C4-2B (cell line): ENCODE results near the gene SPINDOC.
A peak's percentile ranks its signal among the peaks of the same experiment; 100 is the strongest.

Experiments used
- H3K27ac ChIP-seq: fragments of 450-650 bp; 2 replicates; pipeline ENCODE4 v1.5.1; 2017
- ZFX ChIP-seq: fragments of 450-650 bp; IDR thresholded peaks from 2 replicates; pipeline ENCODE4 v1.6.1; 2017
- TF ChIP-seq, protein P1 (sequence below): fragments of 450-650 bp; conservative IDR thresholded peaks from 2 replicates; pipeline ENCODE4 v1.5.1; 2017; ENCODE audit warnings: mild to moderate bottlenecking

Gene SPINDOC

GRCh38 chr11:63841554-63841953 is 28.3 kb downstream of the SPINDOC start:
- H3K27ac ChIP-seq, result peak overlapping the region; percentile 27
- TF ChIP-seq, protein P1, sequence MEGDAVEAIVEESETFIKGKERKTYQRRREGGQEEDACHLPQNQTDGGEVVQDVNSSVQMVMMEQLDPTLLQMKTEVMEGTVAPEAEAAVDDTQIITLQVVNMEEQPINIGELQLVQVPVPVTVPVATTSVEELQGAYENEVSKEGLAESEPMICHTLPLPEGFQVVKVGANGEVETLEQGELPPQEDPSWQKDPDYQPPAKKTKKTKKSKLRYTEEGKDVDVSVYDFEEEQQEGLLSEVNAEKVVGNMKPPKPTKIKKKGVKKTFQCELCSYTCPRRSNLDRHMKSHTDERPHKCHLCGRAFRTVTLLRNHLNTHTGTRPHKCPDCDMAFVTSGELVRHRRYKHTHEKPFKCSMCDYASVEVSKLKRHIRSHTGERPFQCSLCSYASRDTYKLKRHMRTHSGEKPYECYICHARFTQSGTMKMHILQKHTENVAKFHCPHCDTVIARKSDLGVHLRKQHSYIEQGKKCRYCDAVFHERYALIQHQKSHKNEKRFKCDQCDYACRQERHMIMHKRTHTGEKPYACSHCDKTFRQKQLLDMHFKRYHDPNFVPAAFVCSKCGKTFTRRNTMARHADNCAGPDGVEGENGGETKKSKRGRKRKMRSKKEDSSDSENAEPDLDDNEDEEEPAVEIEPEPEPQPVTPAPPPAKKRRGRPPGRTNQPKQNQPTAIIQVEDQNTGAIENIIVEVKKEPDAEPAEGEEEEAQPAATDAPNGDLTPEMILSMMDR, result no peak
- no peak for TF ChIP-seq ZFX

DNA sequence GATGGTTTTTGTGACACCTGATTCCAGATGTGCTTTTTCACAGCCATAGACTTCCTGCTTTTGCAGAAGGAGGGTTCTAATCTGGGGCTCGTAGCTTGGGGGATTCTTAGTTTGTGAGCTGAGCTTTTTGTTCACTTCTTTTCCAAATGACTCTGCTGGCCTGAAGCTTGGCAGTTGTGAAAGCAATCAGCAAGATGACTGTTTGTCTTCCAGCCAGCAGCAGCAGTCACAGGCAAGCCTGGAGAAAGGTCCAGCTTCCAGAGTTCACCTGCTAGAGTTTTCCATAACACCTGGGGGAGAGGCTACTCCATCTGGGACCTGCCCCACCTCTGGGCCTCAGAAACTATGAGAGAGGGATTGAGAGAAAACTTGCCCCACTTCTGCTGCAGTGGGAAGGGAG is 29.8 kb downstream of the SPINDOC start:
- no peak for TF ChIP-seq ZFX
- TF ChIP-seq, protein P1, result no peak
- peak overlapping the region; percentile 50 for H3K27ac ChIP-seq

DNA sequence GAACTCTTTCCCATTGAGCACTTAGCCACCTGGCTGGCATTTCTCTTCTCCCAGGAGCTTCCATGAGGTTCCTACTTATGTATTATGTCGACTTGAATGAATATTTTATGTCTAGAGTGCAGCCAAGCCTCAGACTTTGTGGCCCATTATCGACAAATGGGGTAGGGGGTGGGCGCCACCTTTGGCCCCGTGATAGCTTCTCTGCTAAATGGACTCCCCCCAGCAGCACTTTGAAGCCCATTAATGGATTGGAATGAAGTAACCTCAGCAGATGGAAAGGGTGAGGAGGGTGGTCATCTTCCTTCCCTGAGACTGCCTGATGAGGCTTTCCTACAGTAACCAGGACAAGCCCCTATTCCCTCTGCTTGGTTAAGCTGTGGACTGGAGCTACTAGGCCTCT is 31.6 kb downstream of the SPINDOC start:
- no peak for TF ChIP-seq ZFX
- TF ChIP-seq, protein P1, result no peak
- peak overlapping the region; percentile 94; the same call in 1 of the 2 replicates for H3K27ac ChIP-seq

- TF ChIP-seq ZFX, result no peak
- TF ChIP-seq, protein P1, result no peak
- H3K27ac ChIP-seq, result peak overlapping the region; percentile 94
Measured at GRCh38 chr11:63845303-63845702, 32.0 kb downstream of the SPINDOC start.

- peak overlapping the region; percentile 94 for H3K27ac ChIP-seq
- no peak for TF ChIP-seq ZFX
- TF ChIP-seq, protein P1, result no peak
Measured at GRCh38 chr11:63845911-63846310, 32.7 kb downstream of the SPINDOC start.

GRCh38 chr11:63846897-63847296 is 33.6 kb downstream of the SPINDOC start:
- H3K27ac ChIP-seq, result peak overlapping the region; percentile 94
- TF ChIP-seq, protein P1, result no peak
- no peak for TF ChIP-seq ZFX

DNA sequence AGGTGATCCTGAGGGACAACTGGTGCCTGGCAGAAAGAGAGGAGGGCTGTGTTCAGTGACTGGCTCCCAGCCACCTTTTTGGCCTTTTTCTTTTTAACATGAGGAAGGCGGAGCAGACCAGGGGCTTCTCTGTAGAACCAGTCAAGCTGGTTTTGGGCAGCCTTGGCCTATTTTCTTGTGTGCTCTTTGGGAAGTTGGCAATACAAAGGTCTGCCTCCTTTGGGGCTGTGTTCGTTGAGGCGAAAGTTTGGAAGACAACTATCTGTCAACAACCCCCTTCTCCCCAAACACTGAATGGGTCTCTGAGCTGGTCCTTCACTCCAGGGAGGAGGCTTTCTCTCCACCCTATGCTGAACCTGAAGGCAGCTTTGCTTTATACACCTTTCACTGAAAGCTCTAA is 34.1 kb downstream of the SPINDOC start:
- TF ChIP-seq, protein P1, result no peak
- no peak for TF ChIP-seq ZFX
- peak overlapping the region; percentile 94 for H3K27ac ChIP-seq
